GM18498 (cell line): ENCODE data around the gene ZBTB33.

ENCODE experiments used
- ATAC-seq: cut with Tn5 transposase; IDR thresholded peaks from one replicate; pipeline ENCODE4 v1.9.1; 2021; ENCODE audit warnings: mild to moderate bottlenecking, moderate library complexity; ENCODE audit not compliant: unreplicated experiment

Gene ZBTB33, protein sequence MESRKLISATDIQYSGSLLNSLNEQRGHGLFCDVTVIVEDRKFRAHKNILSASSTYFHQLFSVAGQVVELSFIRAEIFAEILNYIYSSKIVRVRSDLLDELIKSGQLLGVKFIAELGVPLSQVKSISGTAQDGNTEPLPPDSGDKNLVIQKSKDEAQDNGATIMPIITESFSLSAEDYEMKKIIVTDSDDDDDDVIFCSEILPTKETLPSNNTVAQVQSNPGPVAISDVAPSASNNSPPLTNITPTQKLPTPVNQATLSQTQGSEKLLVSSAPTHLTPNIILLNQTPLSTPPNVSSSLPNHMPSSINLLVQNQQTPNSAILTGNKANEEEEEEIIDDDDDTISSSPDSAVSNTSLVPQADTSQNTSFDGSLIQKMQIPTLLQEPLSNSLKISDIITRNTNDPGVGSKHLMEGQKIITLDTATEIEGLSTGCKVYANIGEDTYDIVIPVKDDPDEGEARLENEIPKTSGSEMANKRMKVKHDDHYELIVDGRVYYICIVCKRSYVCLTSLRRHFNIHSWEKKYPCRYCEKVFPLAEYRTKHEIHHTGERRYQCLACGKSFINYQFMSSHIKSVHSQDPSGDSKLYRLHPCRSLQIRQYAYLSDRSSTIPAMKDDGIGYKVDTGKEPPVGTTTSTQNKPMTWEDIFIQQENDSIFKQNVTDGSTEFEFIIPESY

DNA sequence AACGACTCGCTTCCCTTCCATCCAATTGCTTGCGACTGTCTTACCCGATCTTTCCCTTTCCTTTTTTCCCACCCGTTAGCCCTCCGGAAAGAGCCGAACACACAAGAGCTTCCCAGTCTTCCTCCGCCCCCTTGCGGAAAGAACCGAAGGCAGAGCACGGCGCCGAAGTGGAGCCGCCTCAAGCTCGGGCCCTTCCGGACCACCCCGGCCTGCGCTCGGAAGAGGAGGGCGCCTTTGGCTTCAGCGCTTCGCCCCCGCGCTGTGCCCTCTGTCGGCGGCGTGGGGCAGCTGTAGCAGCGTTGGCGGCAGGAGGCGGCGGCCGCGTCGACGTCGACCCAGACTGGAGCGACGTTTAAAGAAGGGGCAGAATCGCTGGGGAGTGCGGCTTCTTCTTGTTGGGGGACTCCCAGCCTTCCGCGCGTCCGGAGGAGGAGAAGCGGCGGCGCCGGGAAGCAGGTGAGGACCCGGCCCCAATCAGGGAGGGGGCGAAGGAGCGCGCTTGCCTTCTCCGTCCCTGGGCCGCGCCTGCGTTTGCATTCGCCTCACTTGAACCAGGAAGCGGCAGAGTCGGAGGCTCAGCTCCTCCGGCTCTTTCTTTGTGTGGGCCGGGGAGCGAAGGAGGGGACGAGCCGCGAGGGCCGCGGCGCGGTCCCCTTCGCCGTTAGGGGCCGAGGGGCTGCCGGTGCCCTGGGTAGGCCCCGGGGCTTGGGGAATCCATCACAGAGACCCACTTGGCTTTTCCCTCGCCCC, at the start of gene ZBTB33:
ZBTB33 (plus strand) TSS at position 291 of the 750 bp plus-strand sequence. CDS start 2,604 bp downstream, outside the sequence.
- peak; percentile 99 for ATAC-seq

DNA sequence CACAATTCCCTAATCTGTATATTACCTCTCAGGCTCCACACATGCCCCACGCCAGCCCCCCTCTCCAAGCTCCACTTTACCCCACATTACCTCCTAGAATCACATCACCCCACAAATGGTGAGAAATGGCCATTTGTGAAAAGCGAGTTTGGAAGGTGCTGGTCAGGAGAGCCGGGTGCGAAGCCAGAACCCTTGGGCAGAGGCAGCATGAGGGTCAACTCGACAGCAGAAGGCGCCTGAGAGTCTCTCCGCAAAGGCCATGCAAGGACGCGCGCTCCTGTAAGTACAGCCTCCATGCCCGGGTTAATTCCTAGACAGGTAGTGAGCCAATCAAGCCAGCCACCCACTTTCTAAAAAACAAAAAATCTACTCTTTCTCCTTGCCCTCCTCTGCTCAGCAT, 49.8 kb upstream of the ZBTB33 start:
- ATAC-seq, result no peak

DNA sequence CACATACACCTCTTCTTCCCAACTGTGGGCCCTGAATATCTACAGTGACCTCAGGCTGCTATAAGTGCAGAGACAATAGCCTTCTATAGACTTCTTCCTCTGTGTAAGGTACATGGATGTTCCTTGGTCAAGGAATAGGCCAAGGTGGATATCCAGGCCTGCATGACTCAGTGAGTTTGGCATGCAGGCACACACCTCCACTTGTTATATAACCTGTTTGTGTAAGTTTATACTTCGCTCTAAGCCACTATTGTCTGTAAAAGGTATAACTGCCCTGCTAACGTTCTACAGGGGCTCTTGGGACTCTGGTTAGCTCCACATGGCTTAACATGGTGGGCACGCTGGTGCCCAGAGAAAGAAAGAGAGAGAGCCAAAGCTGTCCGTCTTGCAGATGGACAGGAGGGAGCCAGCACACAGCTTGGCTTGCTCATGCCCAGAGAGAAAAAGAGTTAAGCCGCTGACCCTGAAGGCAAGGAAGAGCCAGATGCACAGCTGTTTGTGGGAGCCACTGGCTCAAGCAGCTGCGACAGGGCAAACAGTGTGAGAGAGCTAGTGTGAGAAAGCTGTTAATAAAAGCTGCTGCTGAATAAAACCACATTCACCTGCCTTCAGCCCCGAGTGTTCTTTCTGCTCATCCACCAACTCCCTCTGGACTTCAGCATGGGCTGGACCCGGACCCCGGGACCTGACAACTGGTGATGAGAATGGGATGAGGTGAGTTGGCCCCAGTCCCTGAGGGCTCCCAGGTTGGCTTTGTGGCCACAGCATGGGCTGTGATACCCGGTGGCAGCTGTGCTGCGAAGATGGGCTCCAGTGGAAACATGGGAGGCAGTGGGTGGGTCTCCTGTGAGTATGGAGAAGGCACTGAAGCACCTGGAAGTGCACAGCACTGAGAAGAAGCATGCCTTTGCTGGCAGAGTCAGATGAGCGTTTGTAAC, 44.5 kb upstream of the ZBTB33 start:
- ATAC-seq, result no peak

DNA sequence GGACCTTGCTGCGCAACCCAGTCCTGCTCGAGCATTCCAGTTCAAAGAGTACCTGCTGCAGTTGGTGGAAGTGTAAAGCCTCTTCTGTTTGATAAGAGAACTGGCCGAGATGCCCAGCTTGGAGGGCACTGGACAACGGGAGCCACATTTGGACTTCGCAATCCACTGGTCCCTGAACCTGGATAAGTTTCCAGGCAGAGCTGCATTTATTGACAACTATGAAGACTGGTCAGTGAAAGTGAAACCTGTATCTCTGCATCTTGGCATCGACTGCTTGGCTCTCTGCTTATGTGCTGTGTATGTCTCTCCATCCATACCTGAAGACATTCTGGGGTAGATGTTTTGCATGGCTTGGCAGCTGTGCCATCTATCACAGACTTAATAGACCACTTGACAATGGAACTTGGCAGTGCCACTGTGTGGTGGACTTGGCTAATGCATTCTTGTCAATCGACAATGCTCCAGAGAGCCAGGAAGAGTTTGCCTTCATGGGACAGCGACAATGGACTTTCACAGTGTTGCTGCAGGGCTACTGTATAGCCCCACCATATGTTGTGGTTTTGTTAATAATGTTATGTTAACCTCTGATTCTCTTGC, 43.5 kb upstream of the ZBTB33 start:
- ATAC-seq, result no peak

DNA sequence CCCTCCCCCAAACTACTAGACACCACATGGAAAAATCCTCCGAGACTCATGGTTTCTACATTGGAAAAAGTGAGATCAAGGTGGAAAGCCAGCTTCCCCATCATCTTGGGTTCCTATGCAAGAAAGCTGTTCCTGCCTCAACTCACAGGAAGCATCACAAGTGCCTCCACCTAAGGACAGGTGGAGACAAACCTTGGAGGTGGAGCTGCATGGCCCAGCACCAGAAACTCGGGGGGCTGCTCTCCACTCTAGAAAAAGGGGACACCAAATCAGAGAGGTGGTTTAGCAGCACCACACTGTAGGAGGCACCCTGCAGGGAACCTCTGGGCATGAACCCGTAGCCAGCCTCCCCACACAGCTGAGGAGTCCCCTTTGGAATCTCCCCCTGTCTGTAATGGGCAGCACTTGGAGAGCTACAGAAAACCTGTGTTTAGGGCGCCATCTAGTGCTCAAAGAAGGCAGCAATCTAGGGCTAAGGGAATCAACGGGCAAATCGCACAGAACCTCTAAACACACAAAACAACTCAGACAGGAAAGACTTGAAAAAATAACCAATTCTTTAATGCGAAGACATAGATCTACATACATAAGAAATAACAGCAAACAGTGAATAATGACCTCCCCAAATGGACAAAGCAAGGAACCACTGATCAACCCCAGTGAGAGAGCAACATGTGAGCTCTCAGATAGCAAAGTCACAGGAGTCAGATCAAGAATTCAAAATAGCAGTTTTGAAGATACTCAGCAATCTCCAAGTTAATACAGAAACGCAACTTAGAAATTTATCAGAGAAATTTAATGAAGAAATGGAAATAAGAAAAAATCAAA, 37.0 kb upstream of the ZBTB33 start:
- peak; percentile 65 for ATAC-seq

DNA sequence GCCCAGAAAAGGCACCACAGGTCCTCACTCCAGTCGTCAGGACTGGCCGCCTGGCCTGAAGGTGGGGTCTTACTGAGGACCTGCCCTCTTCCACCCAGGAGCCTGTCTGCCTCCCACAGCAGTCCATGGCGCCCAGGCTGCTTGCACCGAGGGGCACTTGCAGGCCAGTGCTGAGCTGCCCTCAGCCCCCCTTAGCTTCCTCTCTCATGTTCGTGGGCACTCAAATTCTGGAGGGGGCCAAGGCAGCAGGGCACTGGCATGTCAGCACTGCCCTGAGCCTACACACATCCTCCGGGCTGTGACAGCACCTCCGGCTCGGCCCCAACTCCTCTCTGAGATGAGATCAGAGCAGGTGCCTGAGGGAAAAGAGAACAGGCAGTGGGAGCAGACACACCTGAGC, 27.2 kb upstream of the ZBTB33 start:
- no peak for ATAC-seq

DNA sequence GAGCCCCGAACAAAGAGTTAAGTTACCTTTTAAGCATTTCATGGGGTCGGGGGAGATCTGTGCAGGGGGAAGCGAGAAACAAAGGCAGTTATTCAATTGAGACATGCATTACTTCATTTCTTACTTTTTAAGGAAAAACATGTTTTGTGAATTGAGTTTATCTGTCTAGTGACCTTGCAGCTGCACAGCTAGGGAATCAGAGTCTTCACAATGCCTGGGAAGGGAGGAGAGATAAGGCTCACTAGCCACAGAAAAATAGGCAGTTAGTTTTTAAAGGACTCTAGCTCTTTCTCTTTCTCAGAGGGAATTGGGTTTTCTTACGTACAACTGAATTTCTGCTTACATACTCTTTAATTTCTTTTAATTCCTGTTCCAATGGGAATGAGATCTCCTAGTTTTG, 26.2 kb upstream of the ZBTB33 start:
- ATAC-seq, result no peak

DNA sequence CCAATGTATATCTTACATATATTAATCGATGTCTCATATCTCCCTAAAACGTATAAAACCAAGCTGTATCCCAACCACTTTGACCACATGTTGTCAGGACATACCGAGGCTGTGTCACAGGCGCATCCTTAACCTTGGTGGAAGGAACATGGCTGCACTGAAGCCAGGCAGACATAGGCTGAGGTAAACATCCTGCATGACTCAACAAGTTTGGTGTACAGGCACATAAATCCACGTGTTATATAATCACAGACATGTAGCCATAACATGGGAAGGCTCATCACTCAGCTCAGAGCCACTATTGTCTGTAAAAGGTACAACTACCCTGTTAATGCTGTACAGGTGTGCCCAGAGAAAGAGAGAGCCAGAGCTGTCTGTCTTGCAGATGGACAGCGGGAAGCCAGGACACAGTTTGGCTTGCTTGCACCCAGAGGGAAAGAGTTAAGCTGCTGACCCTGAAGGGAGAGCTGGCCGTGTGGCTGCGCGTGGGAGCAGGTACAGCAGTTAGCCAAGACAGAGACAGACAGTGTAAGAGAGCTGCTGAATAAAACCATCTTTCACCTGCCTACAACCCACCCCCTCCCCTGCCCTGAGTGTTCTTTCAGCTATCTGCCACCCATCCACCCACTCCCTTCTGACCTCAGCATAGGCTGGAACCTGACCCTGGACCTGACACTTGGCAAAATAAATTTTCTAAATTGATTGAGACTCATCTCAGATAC, 22.3 kb upstream of the ZBTB33 start:
- no peak for ATAC-seq

DNA sequence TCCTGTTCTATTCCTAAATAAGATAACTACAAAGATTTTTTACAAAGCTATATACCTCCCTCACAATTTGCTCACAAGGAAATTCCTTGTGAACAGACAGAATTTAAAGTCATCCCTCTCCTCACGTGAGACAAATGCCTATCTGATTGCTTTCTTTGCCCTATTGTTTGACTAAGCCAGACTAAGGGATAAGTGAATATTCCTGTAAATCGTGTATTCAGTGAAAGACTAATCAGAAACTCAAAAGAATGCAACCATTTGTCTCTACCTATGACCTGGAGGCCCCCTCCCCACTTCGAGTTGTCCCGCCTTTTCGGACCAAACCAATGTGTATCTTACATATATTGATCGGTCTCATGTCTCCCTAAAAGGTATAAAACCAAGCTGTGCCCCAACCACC, 15.3 kb upstream of the ZBTB33 start:
- ATAC-seq, result no peak

DNA sequence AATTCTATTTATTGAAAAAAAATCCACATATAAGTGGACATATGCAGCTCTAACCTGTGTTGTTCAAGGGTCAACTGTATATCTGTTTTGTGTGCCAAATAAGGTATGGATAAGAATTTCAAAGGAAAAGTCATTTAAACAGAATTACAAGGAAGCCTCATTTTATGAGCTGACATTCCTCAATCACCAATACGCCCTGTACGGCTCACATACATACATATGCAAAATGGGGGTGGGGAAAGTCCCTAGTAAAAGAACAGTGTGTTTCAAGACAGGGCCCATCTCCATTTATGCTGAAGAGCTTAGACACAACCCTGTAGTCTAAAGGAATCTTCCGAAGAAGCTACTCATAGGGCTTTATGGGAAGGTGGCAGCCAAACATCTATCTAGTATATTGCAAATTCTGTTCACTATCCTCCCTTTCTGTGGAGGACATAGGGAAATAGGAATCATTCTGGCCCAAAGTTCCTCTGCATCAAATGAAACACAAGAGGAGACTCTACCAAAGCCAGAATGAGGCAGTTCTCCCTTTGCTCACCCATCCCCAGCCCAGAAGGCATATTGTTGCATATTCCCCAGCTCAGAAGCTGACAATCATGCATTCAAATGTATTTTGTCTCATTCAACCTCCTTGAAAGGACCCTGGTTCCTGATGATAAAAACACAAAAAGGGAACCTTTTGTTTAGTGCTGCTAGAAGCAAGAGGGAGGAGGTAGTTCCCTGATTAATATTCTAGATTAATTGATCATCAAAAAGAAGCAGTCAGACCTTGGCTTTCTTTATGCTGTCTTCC, 13.7 kb upstream of the ZBTB33 start:
- ATAC-seq, result no peak

DNA sequence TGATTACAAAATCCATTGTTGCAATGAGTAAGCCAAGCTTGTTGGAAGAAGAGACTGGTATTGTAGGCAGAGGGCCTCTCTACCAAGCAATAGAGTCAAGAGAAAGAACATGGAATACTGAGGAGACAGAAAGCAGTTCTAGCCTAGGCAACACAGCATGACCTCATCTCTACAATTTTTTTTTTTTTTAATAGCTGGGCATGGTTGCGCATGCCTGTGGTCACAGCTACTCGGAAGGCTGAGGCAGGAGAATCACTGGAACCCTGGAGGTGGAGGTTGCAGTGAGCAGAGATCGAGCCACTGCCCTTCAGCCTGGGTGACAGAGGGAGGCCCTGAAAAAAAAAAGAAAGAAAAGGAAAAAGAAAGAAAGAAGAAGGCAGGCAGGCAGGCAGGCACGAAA, 11.7 kb upstream of the ZBTB33 start:
- ATAC-seq, result no peak

DNA sequence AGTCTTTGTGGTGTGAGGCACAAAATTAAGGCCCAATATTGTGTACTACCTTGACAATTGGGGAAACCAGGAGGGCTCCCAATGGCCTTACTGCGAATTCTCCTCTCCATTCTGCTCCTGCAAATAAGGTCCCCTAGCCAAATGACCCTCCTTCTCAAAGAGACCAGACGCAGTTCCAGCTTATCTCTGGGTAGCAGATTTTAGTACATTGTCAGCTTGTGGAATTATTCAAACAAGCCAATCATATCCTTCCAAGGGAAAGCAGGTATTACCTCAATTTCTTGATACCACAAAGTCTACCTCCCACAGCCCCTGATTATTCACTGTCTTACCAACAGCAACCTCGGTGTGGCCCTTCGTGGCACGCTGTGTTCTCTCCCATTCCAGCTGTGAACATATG, 7.8 kb upstream of the ZBTB33 start:
- ATAC-seq, result no peak

DNA sequence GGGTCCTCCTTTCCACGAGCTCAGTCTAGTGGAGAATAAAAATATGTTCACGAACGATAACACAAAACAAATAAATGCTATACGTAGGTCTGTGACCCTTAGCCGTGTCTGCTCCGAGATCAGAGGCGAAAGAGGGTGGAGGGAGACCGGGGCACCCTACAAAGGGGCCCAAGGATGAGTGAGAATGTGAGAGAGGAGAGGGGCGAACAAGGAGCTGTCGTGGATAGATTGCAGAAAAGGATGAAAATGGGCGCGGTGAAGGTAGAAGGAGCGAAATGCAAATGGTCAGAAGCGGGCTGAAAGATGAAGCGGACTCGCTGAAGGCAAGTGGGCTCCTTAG, 6.2 kb upstream of the ZBTB33 start:
- peak; percentile 23 for ATAC-seq

DNA sequence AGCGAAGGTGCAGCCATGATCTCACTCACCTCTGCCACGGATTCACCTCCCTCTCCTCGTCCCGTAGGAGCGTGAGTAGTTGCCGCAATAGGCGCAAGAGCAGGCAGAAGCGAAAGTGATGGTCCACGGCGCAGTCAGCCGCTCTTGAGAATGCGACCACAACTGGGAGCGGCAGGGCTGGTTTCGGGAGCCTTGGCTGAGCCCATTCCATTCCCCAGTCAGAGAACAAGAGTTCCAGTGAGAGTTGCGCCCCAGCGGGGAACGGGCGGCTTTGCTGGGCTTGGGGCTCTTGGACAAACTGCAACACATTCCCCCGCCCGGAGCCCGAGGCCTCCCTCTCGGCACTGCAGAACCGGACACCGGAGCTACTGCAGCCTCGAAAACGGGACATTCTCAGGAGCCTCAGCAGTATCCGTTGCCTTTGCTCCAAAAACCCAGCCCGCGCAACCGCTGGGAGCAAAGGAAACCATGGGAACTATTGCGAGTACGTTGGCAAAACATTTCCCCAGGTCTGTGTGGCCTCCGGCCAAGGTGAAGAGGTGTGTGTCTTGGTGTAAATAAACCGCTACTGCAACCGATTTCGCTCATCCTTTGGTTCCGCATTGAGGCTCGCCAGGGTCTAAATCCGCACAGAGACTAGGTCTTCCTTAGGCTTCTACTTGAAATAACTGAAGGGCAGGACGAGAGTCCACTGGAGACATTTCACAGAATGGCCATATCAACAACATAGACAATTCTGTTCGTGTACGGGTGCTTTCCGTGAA, 5.7 kb upstream of the ZBTB33 start:
- ATAC-seq, result peak; percentile 75

DNA sequence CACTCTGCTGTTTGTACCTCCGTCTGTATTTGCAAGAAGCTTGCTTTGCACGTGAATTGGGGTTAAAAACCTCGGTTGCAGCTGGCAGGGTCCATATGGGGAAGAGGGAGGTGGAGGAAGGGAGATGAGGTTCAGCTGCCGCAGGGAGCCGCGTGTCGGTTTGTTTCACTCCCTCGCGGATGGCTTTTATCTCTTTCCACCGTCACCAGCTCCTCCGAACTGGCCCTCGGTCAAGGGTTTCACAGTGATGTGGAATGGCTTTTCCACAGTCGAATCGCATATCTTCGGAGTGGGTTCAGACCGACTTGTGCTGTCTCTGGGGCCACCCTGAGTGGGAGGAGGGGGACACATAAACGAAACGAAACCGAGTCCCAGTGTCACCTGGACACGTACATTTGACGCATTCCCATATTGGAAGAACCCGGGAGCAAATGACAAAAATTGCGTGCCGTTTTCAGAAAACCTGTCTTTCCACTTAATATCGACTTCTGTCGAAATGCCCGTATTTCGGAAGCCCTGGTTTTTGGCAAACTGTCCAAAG, 929 bp downstream of the ZBTB33 start:
- no peak for ATAC-seq

DNA sequence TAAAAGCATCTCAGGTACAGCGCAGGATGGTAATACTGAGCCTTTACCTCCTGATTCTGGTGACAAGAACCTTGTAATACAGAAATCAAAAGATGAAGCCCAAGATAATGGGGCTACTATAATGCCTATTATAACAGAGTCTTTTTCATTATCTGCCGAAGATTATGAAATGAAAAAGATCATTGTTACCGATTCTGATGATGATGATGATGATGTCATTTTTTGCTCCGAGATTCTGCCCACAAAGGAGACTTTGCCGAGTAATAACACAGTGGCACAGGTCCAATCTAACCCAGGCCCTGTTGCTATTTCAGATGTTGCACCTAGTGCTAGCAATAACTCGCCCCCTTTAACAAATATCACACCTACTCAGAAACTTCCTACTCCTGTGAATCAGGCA, 3.2 kb downstream of the ZBTB33 start:
- ATAC-seq, result no peak

DNA sequence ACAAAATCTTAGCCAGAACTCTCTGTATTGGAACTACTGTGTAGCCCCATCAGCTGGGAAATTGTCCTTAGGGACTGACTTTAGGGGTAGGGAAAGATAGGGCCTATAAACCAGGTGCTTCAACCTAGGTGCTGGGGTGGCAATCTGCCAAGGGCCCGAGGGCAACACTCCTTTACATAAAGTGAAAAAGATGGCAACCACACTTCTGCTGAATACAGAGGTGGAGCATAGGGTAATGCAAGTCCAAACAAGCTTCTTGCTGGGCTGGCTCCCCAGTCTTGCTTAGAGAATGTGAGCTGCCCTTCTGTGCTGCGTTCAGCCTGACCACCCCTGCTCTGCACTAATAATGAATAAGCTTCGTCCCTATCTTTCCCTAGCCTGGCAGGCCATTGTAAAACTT, 9.8 kb downstream of the ZBTB33 start:
- no peak for ATAC-seq
